GM15510 (cell line): ENCODE results near the gene GARIN5A.

Source experiments
- POLR2A ChIP-seq: IDR thresholded peaks from 3 replicates; pipeline ENCODE4 v1.6.1; 2011; ENCODE audit warnings: borderline replicate concordance; ENCODE audit not compliant: insufficient read length; ENCODE audit errors: extremely low read depth

The GARIN5A gene

DNA sequence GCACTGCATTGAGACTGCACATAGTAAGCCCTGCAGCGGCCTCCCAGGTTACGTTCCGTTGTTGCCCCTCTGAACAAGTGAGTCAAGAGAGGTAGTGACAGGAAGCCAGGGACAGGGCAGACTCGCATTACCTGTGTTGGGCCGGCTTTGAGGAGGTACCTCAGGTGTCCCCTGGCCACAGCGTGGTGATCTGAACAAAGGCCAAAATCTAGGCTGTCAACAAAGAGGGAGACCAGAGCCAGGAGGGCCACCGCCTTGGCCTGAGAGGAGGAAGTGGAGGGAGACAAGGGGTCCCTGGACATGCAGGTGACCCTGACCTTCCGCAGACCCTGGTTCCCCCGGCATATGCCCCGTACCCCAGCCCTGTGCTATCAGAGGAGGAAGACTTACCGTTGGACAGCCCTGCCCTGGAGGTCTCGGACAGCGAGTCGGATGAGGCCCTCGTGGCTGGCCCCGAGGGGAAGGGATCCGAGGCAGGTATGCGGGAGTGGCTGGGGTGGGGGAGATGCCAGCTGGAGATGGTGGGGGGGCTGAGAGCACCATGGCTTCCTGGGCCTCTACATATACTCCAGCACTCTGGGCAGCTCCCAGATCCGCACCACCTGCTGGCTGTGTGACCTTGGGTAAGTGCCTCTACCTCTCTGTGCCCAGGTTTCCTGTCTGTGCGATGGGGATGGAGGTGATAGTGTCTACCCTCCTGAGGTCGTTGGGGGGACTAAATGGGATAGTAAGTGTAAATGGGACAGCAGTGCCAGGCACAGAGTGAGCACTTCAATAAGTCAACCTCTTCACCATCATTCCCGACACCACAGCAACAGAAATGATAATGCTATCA is 53.2 kb downstream of the GARIN5A start:
- TF ChIP-seq POLR2A: no peak

DNA sequence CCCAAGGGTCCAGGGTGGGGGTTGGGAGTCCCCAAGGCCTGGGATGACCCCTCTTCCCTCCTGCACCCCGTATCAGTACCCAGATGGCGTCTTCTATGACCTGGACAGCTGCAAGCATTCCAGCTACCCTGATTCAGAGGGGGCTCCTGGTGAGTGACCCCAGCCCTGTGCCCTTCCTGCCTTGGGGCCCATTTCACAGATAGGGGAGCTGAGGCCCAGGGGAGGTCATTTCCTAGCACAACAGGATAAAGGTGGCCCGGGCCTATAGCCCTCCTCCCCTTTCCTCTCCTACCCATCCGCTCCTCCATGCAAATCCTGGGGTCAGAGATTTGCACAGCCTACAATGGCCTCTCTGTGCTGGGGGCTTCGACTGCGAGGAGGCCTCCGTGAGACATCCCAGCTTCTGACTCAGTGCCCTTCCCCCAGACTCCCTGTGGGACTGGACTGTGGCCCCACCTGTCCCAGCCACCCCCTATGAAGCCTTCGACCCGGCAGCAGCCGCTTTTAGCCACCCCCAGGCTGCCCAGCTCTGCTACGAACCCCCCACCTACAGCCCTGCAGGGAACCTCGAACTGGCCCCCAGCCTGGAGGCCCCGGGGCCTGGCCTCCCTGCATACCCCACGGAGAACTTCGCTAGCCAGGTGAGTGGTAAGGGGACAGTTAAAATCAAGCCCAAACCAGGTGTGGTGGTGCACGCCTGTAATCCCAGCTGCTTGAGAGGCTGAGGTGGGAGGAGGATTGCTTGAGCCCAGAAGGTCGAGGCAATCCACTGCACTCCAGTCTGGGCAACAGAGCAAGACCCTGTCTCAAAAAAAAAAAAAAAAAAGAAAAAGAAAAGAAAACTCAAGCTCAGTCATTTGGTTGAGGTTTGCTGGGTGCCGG is 54.0 kb downstream of the GARIN5A start:
- TF ChIP-seq POLR2A: no peak

DNA sequence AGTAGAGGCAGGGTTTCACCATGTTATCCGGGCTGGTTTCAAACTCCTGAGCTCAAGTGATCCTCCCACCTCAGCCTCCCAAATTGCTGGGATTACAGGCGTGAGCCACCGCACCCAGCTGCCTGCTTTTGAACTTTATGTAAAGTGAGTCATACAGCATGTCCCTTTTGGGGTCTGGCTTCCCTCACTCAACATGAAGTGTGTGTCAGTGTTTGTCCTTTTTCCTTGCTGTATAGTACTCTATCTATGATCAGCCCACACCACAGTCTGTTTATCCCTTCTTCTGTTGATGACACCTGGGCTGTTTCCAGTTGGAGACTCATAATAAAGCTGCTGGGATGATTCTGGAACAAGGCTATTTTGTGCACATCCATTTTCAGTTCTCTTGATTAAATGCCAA is 55.8 kb downstream of the GARIN5A start:
- no peak for TF ChIP-seq POLR2A

DNA sequence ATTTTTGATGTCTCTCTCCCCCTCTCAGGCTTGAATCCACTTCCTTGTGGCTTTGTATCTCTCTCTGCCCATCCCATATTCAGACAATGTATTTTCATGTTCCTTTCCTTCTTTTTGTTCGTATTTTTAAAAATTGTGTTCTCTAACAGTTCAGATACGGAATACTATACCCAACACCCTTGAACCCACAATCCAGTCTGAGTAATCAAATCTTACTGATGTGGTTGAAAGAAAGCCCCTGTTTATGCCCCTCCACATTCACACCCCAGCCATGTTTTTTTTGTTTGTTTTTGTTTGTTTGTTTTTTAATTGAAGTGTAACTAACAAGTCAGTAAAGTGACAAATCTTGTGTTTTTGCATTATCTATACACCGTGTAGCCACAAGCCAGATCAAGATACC is 56.5 kb downstream of the GARIN5A start:
- TF ChIP-seq POLR2A: no peak

DNA sequence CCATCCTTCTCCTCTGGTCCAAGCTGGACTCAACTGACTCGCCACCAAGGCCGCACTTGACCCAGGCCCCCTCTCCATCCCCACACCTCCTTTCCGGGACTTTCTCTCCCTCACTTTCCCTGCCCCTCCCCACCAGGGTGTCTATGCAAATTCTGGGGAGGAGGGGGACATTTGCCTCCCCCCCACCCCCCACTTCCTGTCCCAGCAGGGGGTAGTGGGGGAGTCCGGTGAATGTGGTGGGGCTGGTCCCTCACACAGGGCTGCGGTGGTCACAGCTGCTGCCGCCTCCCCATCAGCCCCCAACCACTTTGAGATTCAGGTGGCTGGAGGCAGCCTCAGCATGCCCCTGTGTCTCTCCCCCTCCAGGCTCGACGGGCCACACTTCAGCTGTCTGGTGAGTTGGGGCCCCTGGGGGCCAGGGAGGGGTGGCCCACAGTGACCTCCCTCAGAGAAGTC is 57.0 kb downstream of the GARIN5A start:
- TF ChIP-seq POLR2A: peak; percentile 47

DNA sequence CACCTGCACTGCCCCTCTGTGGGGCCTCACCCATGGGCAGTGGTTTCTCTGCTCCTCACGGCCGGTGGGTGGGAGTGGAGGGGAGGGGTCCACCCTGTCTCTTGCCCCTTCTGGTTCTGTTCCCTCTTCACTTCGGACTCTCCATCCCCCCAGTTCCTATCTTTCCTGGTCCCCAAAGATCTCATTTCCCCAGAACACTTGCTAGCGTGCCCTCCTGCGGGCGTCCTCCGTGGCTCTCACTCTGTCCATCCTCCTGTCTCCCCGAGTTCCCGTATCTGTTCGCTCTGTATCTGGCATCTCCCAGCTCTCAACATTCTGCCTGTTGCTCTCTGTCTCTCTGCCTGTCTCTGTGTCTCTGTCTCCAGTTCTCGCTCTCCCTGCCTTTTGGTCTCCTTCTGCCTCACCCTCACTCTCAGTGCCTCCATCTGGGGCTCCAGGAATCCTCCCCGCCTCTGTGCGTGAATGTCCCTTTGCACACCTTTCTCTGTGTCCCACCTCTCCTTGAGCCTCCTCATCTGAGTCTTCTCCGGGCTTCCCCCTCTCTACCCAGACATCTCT is 57.5 kb downstream of the GARIN5A start:
- no peak for TF ChIP-seq POLR2A

DNA sequence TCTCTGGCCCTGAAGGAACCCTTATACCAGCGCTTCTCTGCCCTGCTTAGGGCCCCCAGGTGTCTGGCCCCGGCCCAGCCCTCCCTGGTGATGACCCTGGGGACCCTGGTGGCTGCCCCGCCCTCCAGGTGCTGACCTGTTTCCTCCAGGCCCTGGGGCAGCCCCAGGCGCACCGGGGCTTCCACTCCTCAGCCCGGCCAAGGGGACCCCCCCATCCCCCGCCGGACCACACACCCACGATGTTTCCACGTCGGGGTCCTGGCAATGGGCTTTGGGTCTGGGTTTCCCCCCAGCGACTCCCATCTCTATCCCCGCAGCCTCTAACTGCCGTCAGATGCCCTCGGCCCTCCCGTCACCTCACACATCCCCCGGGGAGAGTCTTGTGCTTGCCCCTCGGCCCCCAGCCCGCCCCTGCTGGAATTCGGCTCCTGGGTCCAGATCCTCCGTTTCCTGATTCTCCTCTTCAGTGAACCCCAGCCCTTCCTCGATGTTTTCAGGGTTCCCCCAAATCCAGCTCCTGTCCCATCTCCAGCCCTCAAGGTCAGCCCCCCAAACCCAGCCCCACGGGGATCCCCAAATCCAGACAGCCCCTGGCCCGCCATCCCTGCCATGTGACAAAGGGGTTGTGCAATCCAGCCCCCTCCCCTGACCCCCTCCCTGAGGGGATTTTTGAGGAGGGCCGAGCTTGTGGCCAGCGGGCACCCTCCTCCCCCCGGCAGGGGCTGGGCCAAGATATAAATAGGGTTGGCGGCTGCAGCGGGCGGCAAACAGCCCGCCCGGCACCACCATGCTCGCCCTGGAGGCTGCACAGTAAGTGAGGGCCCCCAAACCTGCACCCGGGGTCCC is 58.2 kb downstream of the GARIN5A start, which contains the start of gene SPIB:
Gene SPIB, plus strand, starts transcription at position 763 of the 846 bp plus-strand sequence. Its CDS starts 25 bp downstream, at position 788.
- peak; percentile 95 for TF ChIP-seq POLR2A

DNA sequence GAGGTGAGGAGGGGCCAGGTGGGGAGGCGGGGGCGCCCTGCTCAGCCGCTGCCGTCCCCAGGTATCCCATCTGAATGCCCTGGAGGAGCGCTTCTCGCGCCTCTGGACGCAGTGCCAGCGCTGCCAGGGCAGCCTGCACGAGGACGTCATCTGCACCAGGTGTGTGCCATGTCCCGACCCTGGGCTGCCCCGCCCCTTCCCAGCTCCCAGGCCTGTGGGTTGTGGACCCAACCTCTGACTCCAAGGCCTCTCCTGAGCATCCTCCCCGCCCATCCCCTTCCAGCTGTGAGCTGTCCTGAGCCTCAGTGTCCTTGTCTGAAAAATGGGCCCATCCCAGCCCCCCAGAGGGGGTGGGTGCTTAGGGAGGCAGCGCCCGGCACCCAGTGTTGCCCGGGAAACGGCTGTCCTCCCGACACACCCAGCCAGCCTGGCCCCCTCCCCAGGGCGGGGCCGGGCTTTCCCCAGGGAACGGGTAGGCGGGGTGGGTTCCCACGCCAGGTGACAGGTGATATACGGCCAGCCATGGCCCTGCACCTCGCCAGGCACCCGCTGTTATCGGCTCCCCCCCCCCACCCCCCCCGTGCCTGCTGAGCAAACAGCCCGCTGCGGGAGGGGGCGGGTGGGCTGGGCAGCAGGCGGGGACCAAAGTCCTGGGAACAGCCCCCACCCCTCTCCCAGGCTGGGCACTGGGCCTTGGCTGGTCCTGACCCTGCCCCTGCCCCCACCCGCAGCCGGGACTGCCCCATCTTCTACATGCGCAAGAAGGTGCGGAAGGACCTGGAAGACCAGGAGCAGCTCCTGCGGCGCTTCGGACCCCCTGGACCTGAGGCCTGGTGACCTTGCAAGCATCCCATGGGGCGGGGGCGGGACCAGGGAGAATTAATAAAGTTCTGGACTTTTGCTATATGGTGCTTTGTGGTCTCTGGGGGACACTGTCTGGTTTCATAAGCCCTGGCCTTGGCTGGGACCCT is 59.3 kb downstream of the GARIN5A start:
- TF ChIP-seq POLR2A: peak; percentile 4
